Lung (tissue), 12 donors: ENCODE measurements around the gene SPRED3. TPM values are rescaled to one million over a fixed set of nuclear protein-coding genes. Genes with fewer than 3 reads are reported as not detected.
A peak's percentile ranks its signal among the peaks of the same experiment; 100 is the strongest.

Experiments used
- ATAC-seq: fragments of 200-7000 bp; cut with Tn5 transposase; one replicate; pipeline ENCODE4 v1.9.1; 2020; ENCODE audit warnings: moderate number of reproducible peaks; ENCODE audit not compliant: insufficient read depth, low FRiP score
- DNase-seq, 3 donors: peaks; one replicate each; pipeline ENCODE4 v3.0.0-alpha.2; 2013 to 2017
- H3K27ac ChIP-seq, 2 donors: one replicate each; pipeline ENCODE4 v1.5.1; 2013; ENCODE audit warnings: mild to moderate bottlenecking in 2 of 2, moderate library complexity in 2 of 2, control low read depth in 1 of 2, inconsistent platforms in 1 of 2, low read depth in 1 of 2, low read length in 1 of 2
- H3K27me3 ChIP-seq, 3 donors: one replicate each; pipeline ENCODE4 v1.5.1; 2013; ENCODE audit warnings: low read length in 2 of 3; ENCODE audit not compliant: control insufficient read depth in 3 of 3, insufficient read depth in 3 of 3
- H3K36me3 ChIP-seq, 4 donors: one replicate each; pipeline ENCODE4 v1.5.1; 2013; ENCODE audit warnings: low read length in 4 of 4, mild to moderate bottlenecking in 1 of 4, moderate library complexity in 1 of 4; ENCODE audit not compliant: control insufficient read depth in 4 of 4, insufficient read depth in 4 of 4
- H3K4me1 ChIP-seq, 5 donors: one replicate each; pipeline ENCODE4 v1.5.1; 2013; ENCODE audit warnings: low read length in 5 of 5, mild to moderate bottlenecking in 2 of 5, moderate library complexity in 1 of 5; ENCODE audit not compliant: control insufficient read depth in 5 of 5, insufficient read depth in 5 of 5
- H3K4me3 ChIP-seq: one replicate; pipeline ENCODE4 v1.5.1; 2013; ENCODE audit warnings: mild to moderate bottlenecking, control low read depth, moderate library complexity
- H3K9ac ChIP-seq, 2 donors: one replicate each; pipeline ENCODE4 v1.5.1; 2013; ENCODE audit warnings: low read length in 2 of 2, control low read depth in 1 of 2; ENCODE audit not compliant: insufficient read depth in 1 of 2
- H3K9me3 ChIP-seq, 4 donors: one replicate each; pipeline ENCODE4 v1.5.1; 2013; ENCODE audit warnings: low read length in 3 of 4, mild to moderate bottlenecking in 1 of 4, moderate library complexity in 1 of 4; ENCODE audit not compliant: control insufficient read depth in 4 of 4, insufficient read depth in 3 of 4
- CTCF ChIP-seq: IDR thresholded peaks from 2 replicates; pipeline ENCODE4 v1.5.1; 2012; ENCODE audit warnings: mild to moderate bottlenecking; ENCODE audit errors: control extremely low read depth, extremely low read depth
- WGBS, 2 donors: extraction: QIAGEN DNeasy Blood & Tissue Kit; methylation state at CpG; one replicate each; pipeline ENCODE4 v1.1.7; 2013; 5-methylcytosine and 5-hydroxymethylcytosine counted together
- polyA plus RNA-seq, 2 donors: library from polyadenylated mRNA; stranded (reverse); fragments of 200-250 nt; gene quantifications; one replicate each; pipeline ENCODE4 v1.2.1, GENCODE V29; 2013
- total RNA-seq, 2 donors: library from RNA; depleted of rRNA in 1 of 2; stranded (reverse); fragments of >200 nt in 1 of 2; gene quantifications; one replicate each; pipeline ENCODE4 v1.2.1, GENCODE V29; 2014 to 2021
- donor health status: control.
- donor health status: control.
- donor health status: Bipolar disorder and iron deficiency.
- donor health status: healthy.
- donor health status: DM: yes; HTN: yes; CAD: no.

SPRED3 gene
- total and polyA plus RNA-seq, 4 donors = 0.09 to 2.6 (median 1.3) TPM

- DNase-seq = no peak
- Histone ChIP-seq H3K36me3 (peaks cover 13 to 32% (median 21%) of the 10 kb centered on the region in 4 donors), H3K9ac (peak overlapping the region in 1 of 2 donors; percentile 28), H3K4me3 (no peak overlapping the region), H3K27ac (peak overlapping the region in 1 of 2 donors; percentile 36), H3K9me3 (peaks cover 0 to 3% (median 0%) of the 10 kb centered on the region in 4 donors), H3K4me1 (peaks cover 5 to 14% (median 9%) of the 10 kb centered on the region in 5 donors), H3K27me3 (no peaks in the 10 kb centered on the region)
- no peak for TF ChIP-seq CTCF
- ATAC-seq = no peak
- WGBS, 2 donors = 90 to 96% methylated on average over 3 of the region's 3 CpGs
These were observed 11.9 kb upstream of the SPRED3 start for GRCh38 chr19:38376576-38376975.

GRCh38 chr19:38377052-38377451, 11.4 kb upstream of the SPRED3 start:
- WGBS, 2 donors = 97 to 99% methylated on average over 4 of the region's 4 CpGs
- no peak for ATAC-seq
- Histone ChIP-seq H3K9ac (no peak overlapping the region), H3K9me3 (peaks cover 0 to 5% (median 0%) of the 10 kb centered on the region in 4 donors), H3K27ac (no peak overlapping the region), H3K4me3 (no peak overlapping the region), H3K4me1 (peaks cover 5 to 14% (median 9%) of the 10 kb centered on the region in 5 donors), H3K27me3 (no peaks in the 10 kb centered on the region), H3K36me3 (peaks cover 18 to 36% (median 23%) of the 10 kb centered on the region in 4 donors)
- no peak for TF ChIP-seq CTCF
- no peak for DNase-seq

- H3K4me3 ChIP-seq = no peak overlapping the region
- no peak for TF ChIP-seq CTCF
- H3K36me3 ChIP-seq = peaks cover 31 to 53% (median 32%) of the 10 kb centered on the region in 4 donors
- 97 to 98% methylated on average over 10 of the region's 10 CpGs for WGBS, 2 donors
- H3K9me3 ChIP-seq = peaks cover 0 to 13% (median 0%) of the 10 kb centered on the region in 4 donors
- no peak for DNase-seq
- H3K4me1 ChIP-seq = peaks cover 5 to 14% (median 7%) of the 10 kb centered on the region in 5 donors
- H3K27ac ChIP-seq = no peak overlapping the region
- ATAC-seq = no peak
- peaks cover 0 to 2% (median under 1%) of the 10 kb centered on the region in 3 donors for H3K27me3 ChIP-seq
- no peak overlapping the region for H3K9ac ChIP-seq
These were observed 9.6 kb upstream of the SPRED3 start for GRCh38 chr19:38378866-38379265.

- ATAC-seq = no peak
- Histone ChIP-seq H3K27ac (no peak overlapping the region), H3K36me3 (peaks cover 31 to 60% (median 34%) of the 10 kb centered on the region in 4 donors), H3K27me3 (peaks cover 0 to 21% (median 11%) of the 10 kb centered on the region in 3 donors), H3K9ac (no peak overlapping the region), H3K4me3 (no peak overlapping the region), H3K9me3 (peaks cover 0 to 18% (median 0%) of the 10 kb centered on the region in 4 donors), H3K4me1 (peaks cover 0 to 10% (median 5%) of the 10 kb centered on the region in 5 donors)
- WGBS, 2 donors = 94 to 95% methylated on average over 9 of the region's 9 CpGs
- TF ChIP-seq CTCF = no peak
- DNase-seq = no peak
These were observed 7.4 kb upstream of the SPRED3 start for GRCh38 chr19:38381138-38381537.
